ENCODE measurements around the gene SYT17.

SYT17 gene

GRCh38 chr16:19254611-19255010, 86.6 kb downstream of the SYT17 start:
- no peak for DNase-seq (ENCODE audit: low spot score)

- no peak for DNase-seq (ENCODE audit: low spot score)
Observed at GRCh38 chr16:19264123-19264673, 96.2 kb downstream of the SYT17 start.

- DNase-seq (ENCODE audit: low spot score): peak; percentile 14
Observed at GRCh38 chr16:19265380-19265930, 97.4 kb downstream of the SYT17 start.

- DNase-seq (ENCODE audit: low spot score): no peak
Observed at GRCh38 chr16:19266774-19267173, 98.7 kb downstream of the SYT17 start.

- no peak for DNase-seq (ENCODE audit: low spot score)
Observed at GRCh38 chr16:19269098-19269497, 101.1 kb downstream of the SYT17 start.

GRCh38 chr16:19274165-19274797, 106.2 kb downstream of the SYT17 start:
- DNase-seq (ENCODE audit: low spot score): no peak

GRCh38 chr16:19278403-19278802, 110.4 kb downstream of the SYT17 start:
- DNase-seq (ENCODE audit: low spot score): no peak

GRCh38 chr16:19281246-19281645, 113.2 kb downstream of the SYT17 start:
- DNase-seq (ENCODE audit: low spot score): no peak

GRCh38 chr16:19282101-19282500, 114.1 kb downstream of the SYT17 start:
- DNase-seq (ENCODE audit: low spot score): no peak

GRCh38 chr16:19283637-19284036, 115.6 kb downstream of the SYT17 start:
- DNase-seq (ENCODE audit: low spot score): no peak

GRCh38 chr16:19284207-19284606, 116.2 kb downstream of the SYT17 start:
- peak; percentile 51 for DNase-seq (ENCODE audit: low spot score)

GRCh38 chr16:19285431-19285830, 117.4 kb downstream of the SYT17 start, which contains the start of gene CLEC19A:
Gene CLEC19A (plus strand): TSS chr16:19285731. CDS start chr16:19285852, 121 bp downstream.
- no peak for DNase-seq (ENCODE audit: low spot score)

- DNase-seq (ENCODE audit: low spot score): no peak
Observed at GRCh38 chr16:19286827-19287226, 118.8 kb downstream of the SYT17 start.

- no peak for DNase-seq (ENCODE audit: low spot score)
Observed at GRCh38 chr16:19287241-19287640, 119.2 kb downstream of the SYT17 start.

- no peak for DNase-seq (ENCODE audit: low spot score)
Observed at GRCh38 chr16:19288872-19289799, 121.1 kb downstream of the SYT17 start.

- DNase-seq (ENCODE audit: low spot score): no peak
Observed at GRCh38 chr16:19289811-19290485, 121.9 kb downstream of the SYT17 start.

- no peak for DNase-seq (ENCODE audit: low spot score)
Observed at GRCh38 chr16:19290860-19291259, 122.8 kb downstream of the SYT17 start.

GRCh38 chr16:19291475-19291874, 123.4 kb downstream of the SYT17 start:
- DNase-seq (ENCODE audit: low spot score): no peak

- DNase-seq (ENCODE audit: low spot score): no peak
Observed at GRCh38 chr16:19292186-19292585, 124.1 kb downstream of the SYT17 start.

- DNase-seq (ENCODE audit: low spot score): peak; percentile 93
Observed at GRCh38 chr16:19294156-19294649, 126.2 kb downstream of the SYT17 start.

GRCh38 chr16:19295393-19295792, 127.4 kb downstream of the SYT17 start:
- DNase-seq (ENCODE audit: low spot score): no peak

- no peak for DNase-seq (ENCODE audit: low spot score)
Observed at GRCh38 chr16:19297454-19297853, 129.4 kb downstream of the SYT17 start.

All from pons (tissue), 1 donor.